Middle frontal gyrus (tissue), 1 donor: Measurements from ENCODE around the gene WDR70.
"Not testable (repeated sequence)": the region's sequence is repeated elsewhere in the genome, so short reads cannot be mapped to it uniquely, and the experiment has no call there.

Experiments
- DNase-seq: peaks from one replicate; pipeline ENCODE4 v3.0.0-alpha.2; 2015; ENCODE audit warnings: low spot score; ENCODE audit errors: extremely low spot score

The WDR70 gene

DNA sequence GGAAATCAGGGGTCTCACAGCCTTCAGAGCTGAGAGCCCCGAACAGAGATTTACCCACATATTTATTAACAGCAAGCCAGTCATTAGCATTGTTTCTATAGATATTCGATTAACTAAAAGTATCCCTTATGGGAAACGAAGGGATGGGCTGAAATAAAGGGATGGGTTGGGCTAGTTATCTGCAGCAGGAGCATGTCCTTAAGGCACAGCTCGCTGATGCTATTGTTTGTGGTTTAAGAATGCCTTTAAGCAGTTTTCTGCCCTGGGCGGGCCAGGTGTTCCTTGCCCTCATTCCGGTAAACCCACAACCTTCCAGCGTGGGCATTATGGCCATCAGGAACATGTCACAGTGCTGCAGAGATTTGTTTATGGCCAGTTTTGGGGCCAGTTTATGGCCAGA lies 74.1 kb downstream of the WDR70 start:
- DNase-seq = not testable (repeated sequence)

DNA sequence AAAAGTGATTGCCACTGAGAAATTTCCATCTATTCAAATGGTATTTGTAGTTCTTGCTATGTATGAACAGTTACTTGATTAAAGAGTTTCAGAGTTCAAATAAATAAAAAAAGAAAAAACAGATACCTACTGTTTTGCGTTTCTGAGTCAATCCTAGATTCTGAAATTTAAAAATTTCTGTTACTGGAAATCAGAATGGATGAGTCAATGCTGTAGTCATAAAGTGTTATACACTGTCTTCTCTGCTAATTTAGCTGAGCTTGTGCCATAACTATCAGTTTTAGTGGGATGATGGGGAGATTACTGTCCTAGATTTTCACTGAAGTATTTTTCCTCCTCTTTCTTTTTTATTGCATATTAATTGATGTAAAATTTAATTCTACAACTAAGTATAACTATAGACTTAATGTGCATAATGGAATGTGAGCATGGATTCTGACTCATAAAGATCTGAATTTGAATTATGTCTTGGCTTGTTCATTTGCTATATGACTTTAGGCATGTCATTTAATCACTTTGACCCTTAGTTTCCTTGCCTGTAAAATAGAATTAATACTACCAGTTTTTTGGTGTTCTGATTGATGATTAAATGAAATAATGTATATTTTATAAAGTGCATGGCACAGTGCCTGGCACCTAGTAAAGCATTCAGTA lies 75.4 kb downstream of the WDR70 start:
- DNase-seq = not testable (repeated sequence)

DNA sequence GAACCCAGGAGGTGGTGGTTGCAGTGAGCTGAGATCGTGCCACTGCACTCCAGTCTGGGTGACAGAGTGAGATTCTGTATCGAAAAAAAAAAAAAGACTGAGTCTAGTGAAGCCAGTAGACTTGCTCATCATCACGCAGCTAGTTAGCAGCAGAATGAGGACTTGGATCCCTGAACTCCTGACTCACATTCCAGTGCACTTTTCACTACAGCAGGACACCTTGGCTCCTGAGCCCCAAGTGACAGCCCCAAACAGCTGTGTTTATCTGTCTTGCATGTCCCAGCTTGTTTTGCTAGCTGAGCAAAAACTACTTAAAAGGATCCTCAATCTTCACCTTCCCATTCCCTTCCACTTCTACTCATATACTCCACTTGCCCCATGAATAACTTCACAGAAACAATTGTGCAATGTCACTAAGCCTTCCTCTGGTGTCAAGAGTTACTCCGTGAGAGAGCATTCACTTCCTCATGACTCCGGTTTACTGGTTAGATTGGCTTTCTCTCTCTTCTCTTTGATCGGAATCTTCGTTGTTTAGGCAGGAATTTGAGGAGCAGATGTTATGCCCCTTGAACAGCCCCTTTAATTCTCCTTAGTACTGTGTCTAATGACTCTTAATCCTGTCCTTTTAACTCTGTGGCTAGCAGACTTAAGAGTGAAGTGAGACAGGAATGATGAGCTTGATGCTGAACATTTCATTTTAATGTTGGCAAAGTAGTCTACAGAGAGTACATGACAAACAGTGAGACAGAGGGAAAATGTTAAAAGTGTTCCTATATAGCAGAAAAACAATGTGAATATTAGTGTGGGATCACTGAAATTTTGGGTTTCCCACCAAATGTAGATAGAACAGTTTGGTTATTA lies 84.3 kb downstream of the WDR70 start:
- DNase-seq = not testable (repeated sequence)

DNA sequence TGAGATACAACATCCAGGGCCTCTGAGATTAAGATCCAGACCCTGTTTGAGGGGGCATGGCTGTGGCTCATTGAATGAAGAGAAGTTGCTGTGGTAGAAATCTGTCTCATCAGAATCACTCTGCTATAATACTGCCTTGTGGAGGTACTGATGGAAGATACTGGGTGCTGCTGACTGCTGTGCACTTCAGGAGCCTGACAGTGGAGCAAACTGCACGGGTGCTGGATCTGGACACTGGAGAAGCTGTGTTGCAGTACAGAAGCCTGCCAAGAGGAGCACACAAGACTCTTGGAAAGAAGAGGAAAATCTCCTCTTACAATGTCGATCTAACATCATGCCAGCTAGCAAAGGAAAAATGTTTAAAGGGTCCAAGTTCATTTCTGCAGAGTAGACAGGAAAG lies 85.5 kb downstream of the WDR70 start:
- DNase-seq = not testable (repeated sequence)

DNA sequence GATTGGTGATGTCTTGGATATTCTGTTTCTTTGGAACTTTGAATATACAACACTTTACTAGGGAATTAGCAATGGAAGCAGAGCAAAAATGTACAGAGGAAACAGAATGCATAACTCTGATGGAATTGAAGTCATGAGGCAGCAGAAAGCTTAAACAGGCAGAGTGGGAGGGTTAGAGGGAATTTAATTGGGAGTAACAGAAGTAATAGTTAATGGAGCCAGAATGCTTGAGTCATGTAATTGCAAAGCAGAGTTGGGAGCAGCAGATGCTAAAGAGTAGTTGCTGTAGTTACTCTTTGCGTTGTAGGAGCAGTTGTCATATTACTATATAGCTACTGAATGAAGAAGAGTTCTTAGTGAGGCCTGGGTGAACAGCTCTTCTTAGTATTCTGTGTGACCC lies 90.3 kb downstream of the WDR70 start:
- DNase-seq = not testable (repeated sequence)

DNA sequence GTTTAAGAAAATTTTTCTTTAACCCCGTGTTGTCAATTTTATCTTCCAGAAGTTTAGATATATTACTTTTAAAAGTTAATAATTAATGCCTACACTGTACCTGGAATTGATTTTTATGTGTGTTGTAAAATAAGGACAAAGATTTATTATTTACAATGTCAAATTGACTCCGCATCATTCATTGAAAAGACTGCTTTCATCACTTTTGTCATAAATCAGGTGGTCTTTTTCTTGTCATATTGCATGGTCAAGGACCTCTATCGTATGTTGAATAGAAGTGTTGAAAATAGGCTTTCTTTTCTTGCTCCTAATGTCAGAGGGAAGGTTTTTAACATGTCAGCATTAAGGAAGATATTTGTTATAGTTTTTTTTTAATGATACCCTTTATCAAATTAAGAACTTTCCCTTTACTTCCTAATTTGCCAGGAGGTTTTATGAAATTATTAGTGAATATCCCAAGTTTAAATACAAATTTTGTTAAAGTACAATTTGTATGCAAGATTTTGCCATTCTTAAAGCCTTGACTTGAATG lies 92.6 kb downstream of the WDR70 start:
- DNase-seq = no peak

DNA sequence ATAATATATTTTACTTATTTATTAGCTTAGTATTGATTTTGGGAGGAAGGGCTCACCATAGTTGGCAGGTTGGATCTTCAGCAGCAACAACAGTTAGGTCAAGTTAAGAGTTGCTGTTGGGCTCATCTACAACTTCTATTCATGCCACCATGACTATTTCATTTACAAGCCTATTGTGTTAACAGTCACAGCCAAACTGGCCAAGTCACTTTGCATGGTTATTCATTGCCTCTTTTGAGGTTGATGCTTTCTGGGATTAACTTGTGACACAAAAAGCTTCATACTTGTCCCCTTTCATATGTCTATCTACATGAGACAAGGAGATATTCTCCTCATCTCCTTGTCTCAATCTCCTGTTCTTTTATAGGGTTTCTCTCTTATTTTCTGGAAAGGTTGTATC lies 98.3 kb downstream of the WDR70 start:
- DNase-seq = no peak

DNA sequence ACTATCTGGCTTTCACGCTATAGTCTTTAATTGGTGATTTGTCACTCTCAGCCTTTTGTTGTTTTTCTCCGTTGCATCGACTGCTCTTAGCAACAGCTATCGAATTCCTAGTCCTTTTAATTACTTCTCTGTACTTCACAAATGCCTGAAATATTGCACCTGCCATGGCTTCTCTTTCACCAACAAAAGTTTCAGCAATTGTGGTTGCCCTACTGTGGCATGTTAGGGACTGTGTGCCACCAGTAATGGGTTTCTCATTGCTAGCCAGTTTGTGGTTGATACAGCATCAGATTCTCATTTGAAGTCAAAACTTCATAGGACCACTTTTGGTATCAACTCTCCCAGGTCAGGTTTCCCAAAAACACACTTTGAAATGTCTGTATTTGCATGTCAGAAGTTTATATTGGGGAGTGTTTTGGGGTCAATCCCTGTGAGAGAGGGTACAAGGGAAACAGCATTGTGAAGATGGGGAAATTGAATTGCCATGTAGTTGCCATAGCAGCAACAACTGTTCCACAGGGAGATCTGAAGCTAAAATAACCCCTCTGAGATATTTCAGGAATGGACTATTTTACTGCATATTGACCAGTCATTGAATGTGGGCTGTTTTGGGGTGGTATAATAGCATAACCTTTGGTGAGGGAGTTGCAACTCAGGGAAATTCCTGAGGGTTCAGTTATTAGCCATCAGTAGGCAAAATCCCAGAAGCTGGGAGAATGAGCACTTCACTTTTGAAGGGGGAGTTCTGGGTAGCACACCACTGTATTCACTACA lies 99.2 kb downstream of the WDR70 start:
- DNase-seq = no peak

DNA sequence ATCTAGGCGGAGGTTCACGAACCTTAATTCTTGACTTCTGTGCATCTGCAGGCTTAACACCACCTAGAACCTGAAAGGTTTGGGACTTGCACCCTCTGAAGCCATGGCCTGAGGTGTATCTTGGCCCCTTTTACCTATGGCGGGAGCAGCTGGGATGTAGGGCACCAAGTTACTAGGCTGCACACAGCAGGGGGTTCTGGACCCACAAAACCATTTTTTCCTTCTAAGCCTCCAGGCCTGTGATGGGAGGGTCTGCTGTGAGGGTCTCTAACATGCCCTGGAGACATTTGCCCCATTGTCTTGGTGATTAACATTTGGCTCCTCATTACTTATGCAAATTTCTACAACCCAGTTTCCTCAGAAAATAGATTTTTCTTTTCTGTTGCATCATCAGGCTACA lies 102.3 kb downstream of the WDR70 start:
- not testable (repeated sequence) for DNase-seq

DNA sequence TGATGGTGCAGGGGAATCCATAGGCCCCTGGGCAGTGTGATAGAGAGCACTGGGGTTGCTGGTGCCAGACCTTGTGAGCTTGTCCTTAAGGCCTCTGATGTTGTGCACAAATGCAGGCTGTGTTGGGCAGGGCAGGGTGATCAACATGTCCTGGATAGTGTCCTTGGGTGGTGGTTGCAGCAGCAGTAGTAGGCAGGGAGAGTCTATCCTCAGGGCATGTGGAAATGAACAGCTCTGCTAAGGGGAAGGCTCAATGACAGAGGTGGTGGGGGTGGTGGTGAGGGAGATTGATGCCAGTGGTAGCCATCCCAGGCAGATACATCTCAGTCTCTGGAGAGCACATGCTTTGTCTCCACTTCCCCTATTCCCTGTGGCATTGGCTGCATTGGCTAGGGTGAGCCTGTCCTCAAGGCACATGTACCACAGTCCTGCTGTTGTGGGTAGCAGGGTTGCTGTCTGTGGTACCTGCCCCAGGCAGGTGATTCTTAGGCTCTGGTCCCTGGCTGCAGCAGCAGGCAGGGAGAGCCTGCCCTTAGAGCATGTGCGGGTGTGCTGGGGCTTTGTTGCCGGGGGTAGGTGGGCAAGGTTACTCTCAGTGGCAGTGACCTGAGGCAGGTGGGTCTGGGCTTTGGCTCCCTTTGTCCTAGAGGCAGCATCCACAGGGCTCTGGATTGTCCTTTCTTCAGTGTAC lies 111.1 kb downstream of the WDR70 start:
- DNase-seq = no peak

DNA sequence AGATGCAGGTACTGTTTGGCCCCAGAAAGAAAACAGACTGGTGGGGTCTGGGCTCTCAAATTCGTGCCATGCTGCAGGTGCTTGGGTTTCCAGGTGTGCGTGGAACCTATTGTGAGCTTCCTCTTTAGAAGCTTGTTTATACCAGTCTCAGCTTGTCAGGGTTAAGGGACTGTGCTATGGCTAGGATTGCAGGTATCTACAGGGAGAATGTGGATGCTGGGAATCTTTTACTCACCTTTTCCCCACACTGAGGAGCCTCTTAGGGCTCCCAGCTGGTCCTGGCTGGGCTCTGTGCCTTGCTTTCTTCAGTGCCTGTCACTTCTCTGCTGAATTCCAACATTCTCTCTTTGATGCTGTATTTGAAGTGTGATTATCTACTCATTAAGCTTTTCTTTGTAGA lies 111.8 kb downstream of the WDR70 start:
- DNase-seq = no peak

DNA sequence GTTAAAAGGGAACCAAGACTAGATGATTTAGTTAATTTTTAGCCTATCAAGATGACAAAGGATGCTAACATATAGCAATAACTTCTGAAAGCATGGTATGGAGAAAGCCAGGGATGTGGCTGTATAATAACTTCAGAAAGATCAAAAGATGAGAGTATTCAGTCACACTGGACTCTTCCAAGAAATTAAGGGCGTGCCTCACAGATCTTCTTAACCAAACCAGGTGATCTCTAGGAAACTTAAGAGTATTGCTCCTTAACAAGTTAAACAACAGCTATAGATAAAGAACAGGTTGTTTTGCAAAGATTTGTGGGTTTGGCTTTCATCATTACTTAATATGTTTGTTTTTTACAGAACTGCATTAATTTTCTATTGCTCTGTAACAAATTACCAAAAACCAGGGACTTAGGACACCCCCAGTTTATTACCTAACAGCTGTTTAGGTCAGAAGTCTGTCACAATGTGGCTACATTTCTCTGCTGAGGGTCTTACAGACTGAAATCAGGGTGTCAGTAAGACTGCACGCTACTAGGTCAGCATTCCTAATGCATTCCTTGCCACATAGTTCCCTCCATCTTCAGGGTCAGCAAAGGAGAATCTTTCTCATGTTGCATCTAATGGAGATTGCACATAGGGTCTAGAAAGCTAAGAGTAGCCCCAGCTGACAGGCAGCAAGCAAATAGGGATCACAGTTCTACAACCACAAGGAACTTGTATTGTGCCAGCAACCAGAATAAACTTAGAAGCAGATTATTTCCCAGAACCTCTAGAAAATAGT lies 113.8 kb downstream of the WDR70 start:
- DNase-seq = no peak

DNA sequence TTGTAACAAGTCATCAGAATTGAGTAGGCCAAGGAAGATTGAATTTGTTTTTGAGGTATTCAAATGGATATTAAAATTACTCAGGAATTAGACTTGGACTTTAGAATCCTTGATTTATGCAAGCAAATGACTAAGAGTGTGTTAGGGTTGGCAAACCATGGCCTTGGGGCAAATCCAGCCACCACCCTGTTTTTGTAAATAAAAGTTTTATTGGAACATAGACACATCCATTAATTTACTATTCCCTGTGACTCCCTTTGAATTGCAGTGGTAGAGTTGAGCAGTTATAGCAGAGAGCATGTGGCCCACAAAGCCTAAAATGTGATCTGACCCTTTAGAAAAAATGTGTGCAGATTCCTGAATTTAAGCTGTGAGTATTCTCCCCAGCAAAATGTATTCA lies 115.6 kb downstream of the WDR70 start:
- no peak for DNase-seq

DNA sequence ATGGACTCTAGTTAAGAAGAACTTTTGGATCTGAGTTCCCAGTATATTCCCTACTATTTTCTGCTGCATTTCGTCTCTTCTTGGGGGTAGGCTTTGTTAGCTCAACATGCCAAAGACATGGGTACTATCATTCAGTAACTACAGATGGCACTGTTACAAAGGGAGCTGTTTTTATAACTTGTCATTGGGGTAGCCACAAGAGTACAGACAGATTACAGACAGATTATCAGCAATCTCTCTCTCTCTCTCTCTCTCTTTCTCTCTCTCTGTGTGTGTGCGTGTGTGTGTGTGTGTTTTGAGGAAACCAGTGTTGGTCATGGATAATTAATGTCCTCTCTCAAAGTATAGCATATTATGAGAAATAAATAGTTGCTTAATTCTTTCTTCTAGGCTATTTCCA lies 116.1 kb downstream of the WDR70 start:
- no peak for DNase-seq

DNA sequence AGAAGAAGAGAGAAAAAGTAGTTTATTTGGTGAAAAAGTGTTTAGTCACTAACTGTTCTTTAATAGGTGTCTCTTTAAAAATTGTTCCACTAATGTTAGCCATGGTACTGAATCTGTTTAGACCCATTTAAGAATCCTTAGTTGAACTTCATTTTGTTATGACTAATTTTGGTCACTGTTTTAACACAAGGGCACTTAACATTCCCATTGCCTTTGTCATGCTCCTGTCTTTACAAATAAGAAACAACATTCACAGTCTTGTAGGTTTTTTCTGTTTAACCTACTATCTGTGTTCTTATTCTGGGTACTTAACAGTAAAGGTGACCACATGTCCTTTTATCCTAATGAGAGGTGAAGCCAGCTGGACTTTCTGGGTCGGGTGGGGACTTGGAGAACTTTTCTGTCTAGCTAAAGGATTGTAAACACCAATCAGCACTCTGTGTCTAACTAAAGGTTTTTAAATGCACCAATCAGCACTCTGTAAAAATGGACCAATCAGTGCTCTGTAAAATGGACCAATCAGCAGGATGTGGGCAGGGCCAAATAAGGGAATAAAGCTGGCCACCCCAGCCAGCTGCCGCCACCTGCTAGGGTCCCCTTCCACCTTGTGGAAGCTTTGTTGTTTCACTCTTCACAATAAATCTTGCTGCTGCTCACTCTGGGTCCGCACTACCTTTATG lies 116.7 kb downstream of the WDR70 start:
- DNase-seq = no peak

DNA sequence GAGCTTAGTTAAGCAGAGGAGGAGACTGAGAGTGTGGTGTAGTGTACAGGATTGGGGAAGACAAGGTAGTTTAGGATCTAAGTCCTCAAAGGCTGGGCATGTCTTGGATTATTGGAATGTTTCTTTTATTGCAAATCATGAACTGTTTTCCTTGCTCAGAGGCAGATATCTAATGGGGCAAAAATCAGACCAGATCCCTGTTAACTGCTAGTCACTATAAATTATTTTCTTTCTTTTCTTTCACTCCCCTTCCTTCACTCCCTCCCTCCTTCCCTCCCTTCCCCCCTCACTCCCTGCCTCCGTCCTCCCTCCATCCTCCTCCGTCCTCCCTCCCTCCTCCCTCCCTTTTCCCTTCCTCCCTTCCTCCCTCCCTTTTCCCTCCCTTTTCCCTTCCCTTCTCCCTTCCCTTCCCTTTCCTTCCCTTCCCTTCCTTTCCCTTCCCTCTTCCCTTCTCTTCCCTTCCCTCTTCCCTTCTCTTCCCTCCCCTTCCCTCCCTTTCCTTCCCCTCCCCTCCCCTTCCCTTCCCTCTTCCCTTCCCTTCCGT lies 117.9 kb downstream of the WDR70 start:
- no peak for DNase-seq

DNA sequence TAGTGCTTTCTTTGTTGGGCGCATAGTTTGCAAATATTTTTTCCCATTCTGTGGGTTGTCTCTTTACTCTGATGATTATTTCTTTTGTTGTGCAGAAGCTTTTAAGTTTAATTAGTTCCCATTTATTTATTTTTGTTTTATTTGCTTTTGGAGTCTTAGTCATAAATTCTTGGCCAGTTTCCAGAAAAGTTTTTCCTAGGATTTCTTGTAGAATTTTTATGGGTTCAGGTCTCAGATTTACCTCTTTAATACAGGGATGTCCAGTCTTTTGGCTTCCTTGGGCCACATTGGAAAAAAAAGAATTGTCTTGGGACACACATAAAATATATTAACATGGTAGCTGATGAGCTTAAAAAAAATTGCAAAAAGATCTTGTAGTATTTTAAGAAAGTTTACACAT lies 122.0 kb downstream of the WDR70 start:
- no peak for DNase-seq

DNA sequence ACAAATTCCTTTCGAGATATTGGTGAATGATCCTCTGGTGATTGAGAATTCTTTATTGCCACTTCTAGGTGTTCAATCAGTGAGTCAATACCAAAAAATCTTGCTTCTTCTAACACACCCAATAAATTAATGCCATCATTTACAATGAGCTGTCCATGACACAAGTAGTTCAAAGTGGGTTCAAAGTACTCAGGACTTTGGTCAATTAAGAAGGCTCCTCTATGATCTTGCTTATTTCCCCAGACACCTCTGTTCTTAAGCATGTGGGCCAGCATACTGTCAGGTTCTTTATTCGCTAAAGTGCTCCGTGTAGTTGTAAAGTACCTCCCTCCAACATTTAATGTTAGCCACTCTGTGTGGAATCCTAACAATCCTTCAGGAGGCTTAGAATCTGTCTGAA lies 127.1 kb downstream of the WDR70 start:
- no peak for DNase-seq

DNA sequence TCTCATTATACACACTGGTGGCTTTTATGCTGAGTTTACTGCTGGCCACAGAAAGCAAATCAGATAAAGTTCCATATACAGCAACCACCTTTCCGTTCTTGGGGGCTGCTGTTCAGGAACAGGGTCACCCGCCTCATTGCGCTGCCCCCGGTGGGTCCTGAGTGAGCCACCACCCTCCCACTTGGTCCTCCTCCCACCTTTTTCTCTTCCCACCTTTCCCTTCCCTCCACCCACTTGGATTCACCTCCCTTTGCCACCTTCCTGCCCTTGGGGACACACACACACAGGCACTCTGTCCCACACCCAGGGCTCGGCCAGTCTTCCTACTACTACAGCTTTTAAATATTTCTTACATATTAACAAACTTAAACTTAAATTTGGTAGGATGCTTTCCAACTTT lies 127.6 kb downstream of the WDR70 start:
- DNase-seq = no peak

DNA sequence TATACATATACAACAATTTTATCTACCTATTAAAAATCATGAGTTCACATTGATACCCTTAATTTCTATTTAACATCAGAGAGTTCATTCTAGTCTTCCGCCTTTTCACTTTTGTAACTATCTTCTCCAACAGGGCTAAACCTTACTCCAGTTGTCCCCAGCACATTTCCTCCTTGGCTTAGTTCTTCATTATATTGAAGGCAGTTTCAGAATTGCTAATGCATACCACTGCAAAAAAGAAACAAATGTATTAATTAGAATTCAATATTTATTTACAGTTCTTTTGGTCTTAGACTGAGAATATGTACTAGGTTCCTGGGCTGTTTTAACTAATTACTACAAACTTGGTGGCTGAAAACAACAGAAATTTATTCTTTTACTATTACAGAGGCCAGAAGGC lies 132.5 kb downstream of the WDR70 start:
- DNase-seq = no peak
